Heart left ventricle (tissue), 13 donors: Measurements from ENCODE around the gene LTBP2.

ENCODE experiments used
- POLR2A ChIP-seq, 2 donors: fragments of 450-650 bp; IDR thresholded peaks; one replicate each; pipeline ENCODE4 v1.6.1; 2017; ENCODE audit warnings: antibody characterized with exemption in 2 of 2, mild to moderate bottlenecking in 2 of 2, moderate library complexity in 2 of 2
- TF ChIP-seq, protein P1 (sequence below), 12 donors: fragments of 200-600 bp; sonication (generic) in 4 of 12; IDR thresholded peaks; one replicate each; pipeline versions ENCODE4 v1.5.0 to v1.8.0; 2018 to 2022; ENCODE audit warnings: antibody characterized with exemption in 12 of 12, mild to moderate bottlenecking in 5 of 12
- donor health status: ischemic (EF 13 %, LVEDD 7.1; RV severe dilation, severe dysfunction).
- donor health status: DM: no; HTN: yes; CAD: no.
- donor health status: DM: no; HTN: no; CAD: no.
- donor health status: ischemic (EF 25% LVEDD 6.9; RV normal size, moderate dysfunction).
- donor health status: ischemic (EF 25% LVEDD 5.7; RV mildly dilated, moderate dysfunction).
- donor health status: ischemic (EF 35%, LVEDD 5.7; RV mildly dilated, moderate dysfunction).
- donor health status: nonischemic (EF 11% LVEDD 7.7; RV severe dilation, severe dysfunction).
- donor health status: DM: yes; HTN: yes; CAD: no.
- donor health status: PGD.
- donor health status: ischemic (EF 29% LVEDD 5.4; RV normal size, mild dysfunction).
- donor health status: nonischemic (EF 23%, LVEDD 6.1; RV moderate dilation, normal function).

DNA sequence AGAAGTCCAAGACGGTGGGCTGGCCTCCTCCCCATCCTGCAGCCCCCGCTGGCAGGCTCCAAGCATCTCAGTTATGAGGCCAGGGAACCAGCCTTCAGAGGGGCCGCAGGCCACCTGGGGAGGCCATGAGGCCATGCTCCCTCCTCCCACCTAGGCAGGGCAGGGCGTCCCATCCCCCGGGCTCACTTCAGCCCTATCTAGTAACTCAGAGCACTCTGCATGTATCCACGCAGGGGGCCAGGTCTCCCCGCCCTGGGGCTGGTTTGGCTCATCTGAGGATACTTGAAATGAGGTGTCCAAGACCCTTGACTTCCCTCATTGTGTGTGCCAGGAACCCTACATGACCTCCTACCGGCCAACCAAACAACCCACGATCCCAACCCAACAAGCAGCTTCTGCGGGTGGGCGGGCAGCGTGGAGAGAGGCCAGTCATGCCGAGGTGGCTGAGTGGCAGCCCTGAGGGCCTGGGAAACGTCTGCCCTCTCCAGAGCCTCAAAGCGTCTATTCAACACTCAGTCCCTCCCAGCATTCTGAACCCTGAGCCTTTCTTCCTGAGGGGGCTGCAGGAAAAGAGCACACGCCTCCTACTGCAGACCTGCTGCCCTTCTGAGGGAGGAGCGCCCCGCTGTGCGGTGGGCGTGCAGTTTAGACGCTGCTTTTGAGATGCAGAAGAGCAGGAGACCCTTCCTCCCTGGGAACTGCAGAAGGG lies 101.7 kb downstream of the LTBP2 start:
- TF ChIP-seq, protein P1, sequence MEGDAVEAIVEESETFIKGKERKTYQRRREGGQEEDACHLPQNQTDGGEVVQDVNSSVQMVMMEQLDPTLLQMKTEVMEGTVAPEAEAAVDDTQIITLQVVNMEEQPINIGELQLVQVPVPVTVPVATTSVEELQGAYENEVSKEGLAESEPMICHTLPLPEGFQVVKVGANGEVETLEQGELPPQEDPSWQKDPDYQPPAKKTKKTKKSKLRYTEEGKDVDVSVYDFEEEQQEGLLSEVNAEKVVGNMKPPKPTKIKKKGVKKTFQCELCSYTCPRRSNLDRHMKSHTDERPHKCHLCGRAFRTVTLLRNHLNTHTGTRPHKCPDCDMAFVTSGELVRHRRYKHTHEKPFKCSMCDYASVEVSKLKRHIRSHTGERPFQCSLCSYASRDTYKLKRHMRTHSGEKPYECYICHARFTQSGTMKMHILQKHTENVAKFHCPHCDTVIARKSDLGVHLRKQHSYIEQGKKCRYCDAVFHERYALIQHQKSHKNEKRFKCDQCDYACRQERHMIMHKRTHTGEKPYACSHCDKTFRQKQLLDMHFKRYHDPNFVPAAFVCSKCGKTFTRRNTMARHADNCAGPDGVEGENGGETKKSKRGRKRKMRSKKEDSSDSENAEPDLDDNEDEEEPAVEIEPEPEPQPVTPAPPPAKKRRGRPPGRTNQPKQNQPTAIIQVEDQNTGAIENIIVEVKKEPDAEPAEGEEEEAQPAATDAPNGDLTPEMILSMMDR (IDR thresholded peaks at IDR 0.05): no peak
- TF ChIP-seq POLR2A (IDR thresholded peaks at IDR 0.05): no peak
